COLO829 (cell line): ENCODE results near the gene SERPINE2.

ENCODE experiments used
- DNase-seq: peaks from one replicate; pipeline ENCODE4 v3.0.0; 2012; ENCODE audit warnings: low spot score

Gene SERPINE2, protein sequence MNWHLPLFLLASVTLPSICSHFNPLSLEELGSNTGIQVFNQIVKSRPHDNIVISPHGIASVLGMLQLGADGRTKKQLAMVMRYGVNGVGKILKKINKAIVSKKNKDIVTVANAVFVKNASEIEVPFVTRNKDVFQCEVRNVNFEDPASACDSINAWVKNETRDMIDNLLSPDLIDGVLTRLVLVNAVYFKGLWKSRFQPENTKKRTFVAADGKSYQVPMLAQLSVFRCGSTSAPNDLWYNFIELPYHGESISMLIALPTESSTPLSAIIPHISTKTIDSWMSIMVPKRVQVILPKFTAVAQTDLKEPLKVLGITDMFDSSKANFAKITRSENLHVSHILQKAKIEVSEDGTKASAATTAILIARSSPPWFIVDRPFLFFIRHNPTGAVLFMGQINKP

DNA sequence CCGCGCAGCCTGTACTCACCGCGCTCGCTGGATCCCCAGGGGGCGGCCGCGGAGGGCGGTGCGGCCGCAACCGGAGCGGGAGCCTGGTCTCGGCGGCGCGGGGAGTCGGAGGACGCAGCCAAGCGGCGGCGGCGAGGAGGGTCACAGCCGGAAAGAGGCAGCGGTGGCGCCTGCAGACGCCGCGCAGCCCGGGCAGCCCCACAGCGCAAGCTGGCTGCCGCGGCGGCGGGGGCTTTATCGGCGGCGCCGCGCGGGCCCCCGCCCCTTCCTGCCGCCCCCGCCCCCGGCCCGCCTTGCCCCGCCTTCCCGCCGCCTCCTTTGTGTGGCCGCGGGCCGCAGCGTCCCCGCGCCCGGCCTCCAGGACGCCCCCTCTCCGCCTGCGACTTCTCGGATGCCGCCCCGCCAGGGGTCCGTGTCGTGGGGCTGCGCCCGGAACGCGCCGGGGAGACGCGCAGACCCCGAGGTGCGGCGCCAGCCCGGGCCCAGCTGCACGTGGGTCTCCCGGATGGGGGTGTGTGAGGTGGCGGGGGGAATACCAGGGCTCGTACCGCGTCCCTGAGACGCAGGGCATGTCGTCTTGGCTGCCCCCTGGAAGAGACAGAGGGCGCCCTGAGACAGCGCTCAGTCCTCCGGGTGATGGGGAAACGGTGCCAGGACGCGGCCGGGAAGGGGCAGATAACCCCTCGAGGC, at the start of gene SERPINE2:
TSS of gene SERPINE2 (minus strand) at position 207 of the 690 bp plus-strand sequence. CDS start 37,386 bp downstream, outside the sequence.
- DNase-seq, result peak; percentile 82

DNA sequence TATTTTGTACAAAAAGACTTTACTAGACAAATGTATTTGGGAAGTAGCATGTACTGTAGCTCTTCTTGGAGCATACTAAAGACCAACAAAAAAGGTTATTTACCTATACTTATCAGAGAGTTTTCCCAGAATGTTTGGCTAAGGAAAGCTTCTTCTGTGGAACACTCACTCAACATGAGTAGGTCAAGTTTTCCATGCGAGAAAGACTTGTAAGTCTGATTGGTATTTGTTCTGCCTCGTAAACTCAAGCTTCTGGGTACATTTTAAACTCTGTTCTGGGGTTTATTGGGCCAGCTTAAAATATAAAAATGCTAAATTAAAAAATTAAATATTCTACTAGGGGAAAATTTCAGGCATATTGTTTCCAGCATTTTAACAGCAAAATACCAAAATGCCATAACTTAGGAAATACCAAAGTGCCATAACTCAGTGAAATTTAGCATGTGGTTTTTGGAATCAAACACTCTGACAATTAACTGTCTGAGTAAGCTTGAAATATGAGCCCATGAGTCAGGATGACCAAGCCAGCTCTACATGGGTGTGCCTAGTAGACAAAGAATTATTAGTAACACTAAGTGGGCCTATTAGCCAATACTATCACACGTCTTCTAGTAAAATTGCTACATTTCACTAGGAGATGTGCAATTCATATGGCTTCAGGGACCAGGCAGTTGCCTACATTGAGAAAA, 47.3 kb upstream of the SERPINE2 start:
- peak; percentile 90 for DNase-seq

DNA sequence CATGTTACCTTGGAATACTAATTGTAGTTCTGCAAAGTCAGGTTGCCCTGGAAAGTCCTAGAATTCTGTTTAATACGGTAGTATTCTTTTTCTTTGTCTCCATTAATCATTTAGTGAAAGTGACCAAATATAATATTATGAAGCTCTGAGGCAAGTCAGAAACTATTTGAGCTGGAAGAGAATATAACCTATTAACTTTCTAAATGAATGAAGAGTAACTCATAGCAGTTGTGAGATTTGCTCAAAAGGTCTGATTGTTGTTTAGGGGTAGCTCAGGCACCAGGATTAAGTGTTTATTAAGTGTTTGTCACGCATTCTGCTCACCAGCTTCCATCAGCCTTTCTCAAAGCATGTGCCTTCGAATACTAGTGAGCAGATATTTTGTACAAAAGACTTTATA, 46.7 kb upstream of the SERPINE2 start:
- no peak for DNase-seq

DNA sequence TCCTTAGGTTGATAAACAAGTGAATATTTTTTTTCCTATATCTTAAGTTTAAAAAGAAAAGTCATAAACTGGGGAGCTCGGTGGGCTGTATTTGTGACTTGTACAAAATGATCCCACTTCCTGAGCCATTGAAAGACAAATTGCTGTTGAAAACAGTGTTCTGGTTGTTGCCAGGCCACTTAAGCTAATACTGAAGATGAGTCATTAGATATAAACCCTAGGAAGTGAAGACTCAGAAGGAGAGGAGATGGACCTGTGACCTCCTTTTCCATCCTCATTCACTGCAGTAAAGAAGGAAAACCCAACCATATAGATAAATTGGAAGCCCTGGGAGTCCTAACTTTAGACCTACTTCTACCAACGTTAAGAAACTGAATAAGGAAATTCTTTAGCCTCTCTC, 46.2 kb upstream of the SERPINE2 start:
- DNase-seq, result peak; percentile 93

DNA sequence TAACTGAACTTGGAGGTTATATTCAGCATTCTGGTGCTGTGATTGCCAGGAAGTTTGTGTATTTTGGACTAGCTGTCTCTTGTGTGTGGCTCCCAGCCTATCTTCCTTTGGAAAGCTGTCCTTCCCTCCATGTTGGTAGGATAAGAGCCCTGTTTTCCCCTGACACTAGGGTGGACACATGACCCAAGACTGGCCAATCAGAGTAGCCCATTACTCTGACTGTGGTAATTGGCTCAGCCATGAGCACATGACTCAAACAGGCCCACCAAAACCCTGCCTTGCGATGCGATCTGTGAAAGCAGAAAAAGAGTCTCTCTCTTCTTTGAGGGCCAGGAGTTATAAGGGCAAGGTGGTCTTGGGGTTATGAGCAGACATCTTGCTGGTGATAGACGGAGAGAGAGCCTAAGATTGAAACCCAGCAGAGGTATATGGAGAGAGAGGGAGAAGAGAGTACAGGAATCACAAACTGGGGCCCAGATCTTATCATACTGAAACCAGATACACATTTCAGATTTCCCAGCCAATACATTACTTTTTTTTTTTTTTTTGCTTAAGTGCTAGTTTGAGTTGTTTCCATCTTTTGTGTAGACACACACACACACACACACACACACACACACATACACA, 45.3 kb upstream of the SERPINE2 start:
- DNase-seq, result no peak

DNA sequence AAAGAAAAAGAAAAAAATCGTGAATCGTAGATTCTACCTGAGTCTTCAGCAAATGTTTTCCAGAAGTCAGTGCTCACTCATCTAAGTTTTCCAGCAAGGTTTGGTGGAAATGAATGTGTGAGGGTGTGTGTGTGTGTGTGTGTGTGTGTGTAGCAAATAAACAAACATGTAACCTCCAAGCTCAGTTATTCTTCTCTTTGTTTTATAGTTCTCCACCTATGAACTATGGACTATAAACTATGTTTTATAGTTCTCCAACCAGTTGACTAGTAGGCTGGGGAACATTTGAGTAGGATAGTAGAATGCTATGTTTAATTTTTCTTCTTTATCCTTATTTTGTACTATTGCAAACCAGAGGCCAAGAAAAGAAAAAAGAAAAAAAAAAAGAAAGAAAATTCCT, 44.6 kb upstream of the SERPINE2 start:
- no peak for DNase-seq

DNA sequence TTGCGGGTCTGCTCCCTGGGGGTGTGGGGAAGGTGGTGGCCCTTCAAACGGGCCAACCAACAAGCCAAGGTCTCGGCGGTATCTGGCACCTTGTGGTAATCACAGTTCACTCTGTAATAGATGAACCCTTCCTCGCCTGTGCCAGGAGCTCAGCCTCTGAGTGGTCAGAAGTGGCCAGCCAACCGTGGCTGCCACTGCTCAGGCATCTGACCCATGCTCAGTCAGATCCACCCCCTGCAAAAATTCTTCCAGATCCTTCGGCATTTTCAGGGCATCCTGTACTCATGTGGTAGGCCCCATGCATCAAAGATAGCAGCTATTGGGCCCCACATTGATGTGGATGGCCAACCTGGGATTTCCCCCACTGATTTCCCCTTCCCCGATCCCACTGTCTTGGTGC, 39.6 kb upstream of the SERPINE2 start:
- DNase-seq, result no peak

DNA sequence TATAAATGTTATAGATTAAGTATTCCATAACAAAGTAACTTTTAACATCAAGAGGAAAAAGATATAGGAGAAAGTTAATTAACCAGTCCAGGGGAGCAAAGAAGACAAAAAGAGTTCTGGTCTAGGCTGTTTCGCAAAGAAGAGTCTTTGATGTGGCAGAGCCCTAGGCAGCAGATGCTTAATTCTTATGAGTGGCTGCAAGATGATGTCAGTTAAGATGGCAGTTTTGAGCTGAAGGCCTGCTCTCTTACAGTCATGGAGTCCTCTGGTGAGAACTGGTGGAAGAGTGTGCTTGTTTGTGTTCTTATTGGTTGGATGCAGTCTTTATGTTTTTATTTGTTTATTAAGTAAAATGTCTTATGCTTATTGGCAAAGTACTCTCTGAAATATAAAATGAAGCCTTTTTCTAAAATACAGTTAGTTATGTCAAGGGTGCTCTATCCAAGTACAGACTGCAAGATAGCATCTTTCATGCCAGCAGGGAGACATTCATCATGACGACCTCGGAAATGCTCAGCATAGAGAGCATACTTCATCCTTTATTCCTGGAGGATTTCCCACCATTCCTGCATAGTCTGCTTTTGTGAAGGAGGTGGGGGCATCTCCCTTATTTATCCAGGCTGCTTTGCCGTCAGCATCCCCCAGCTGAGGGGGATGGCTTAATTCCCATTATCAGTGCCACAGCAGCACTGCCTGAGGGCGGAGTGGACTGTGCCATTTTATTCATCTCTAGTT, 38.9 kb upstream of the SERPINE2 start:
- no peak for DNase-seq

DNA sequence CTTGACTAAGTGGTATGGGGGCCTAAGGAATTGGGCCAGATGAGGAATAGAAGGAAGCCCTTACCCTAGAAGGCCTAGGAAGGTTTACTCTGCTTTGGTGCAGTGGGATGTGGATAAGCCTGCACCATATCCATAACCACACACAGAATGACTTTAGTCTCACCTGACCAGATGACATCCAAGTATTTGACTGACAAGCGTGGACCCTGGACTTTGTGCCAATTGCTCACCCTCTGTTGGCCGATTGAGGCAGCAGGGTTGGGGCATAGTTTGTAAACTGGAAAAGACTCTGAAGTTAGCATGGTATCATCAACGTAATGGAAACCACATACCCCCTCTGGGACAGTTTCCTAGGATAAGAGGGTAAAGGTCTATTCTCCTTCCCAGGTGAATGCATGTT, 36.5 kb upstream of the SERPINE2 start:
- no peak for DNase-seq

DNA sequence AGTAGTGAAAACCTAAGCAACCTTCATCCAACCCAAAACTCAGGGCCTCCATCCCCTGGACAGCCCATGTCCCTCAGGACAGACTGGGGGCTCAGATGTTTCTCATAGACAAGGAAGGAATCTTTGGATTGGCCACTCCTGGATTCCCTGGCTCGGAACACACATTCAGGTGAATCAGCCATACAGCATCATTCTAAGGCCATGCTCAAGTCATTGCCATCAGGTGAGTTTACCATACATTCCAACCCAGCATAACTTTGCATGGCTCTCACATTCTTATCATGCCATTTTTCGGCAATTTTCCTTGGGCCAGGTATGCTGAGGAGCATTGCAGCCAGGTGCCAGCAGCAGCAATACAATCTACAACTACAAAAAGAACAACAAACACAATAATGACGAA, 34.6 kb upstream of the SERPINE2 start:
- DNase-seq, result no peak

DNA sequence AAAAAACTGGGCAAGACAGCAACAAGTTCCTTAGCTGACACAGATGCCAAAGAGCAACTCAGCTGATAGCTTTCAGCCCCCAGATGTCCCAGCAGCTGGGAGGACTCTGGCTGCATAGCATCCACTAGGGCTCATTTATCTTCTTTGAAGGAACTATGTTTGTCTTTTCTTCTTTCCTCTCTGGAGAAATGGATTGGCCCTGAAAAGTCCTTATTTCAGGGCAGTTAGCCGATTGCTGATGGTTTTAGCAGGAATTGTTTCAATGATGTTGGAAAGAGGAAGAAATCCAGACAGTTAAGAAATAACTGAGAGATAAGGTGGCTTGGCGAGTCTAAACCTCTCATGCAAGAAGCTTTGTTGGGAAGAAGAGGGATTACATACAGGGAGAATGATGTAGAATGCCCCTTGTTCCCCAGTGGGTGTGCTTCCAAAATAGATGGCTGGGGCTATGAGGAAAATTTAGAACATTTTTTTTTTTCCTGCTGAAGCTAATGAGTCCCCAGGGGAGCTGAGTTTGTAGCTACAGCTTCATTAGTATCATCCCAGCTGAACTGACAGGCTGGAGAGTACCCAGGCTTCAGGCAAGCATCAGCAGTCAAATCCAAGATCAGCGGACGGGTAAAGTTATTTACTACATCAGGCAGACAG, 33.6 kb upstream of the SERPINE2 start:
- DNase-seq, result no peak

DNA sequence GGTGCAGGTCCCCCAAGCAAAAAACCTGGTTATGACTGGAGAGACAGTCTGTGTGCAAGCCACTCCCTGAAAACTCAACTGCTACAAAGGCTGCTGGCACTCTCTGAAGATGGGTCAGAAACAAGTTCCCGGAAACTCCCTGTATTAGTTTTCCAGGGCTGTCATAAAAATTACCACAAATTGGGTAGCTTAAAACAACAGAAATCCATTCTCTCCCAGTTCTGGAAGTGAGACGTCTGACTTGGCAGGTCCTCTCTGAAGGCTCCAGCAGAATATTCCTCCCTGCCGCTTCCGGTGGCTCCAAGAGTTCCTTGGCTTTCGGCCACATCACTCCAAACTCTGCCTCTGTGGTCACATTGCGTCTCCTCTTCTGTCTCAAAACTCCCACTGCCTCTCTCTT, 30.1 kb upstream of the SERPINE2 start:
- no peak for DNase-seq

DNA sequence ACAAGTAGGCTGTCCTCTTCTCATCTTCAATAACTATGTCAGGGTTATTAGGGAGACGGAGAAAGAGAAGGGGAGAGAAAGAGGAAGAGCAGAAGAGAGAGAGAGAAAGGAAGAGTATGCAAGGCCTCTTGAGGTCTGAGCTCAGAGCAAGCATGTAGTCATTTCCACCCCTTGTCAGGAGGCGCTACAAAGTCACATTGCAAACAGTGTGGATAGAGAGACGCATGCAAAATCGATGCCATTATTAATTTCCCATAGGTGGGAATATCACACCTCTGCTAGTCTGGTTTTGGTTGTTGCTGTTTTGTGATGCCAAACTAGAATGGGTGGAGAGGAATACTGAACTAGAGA, 24.2 kb upstream of the SERPINE2 start:
- DNase-seq, result no peak

DNA sequence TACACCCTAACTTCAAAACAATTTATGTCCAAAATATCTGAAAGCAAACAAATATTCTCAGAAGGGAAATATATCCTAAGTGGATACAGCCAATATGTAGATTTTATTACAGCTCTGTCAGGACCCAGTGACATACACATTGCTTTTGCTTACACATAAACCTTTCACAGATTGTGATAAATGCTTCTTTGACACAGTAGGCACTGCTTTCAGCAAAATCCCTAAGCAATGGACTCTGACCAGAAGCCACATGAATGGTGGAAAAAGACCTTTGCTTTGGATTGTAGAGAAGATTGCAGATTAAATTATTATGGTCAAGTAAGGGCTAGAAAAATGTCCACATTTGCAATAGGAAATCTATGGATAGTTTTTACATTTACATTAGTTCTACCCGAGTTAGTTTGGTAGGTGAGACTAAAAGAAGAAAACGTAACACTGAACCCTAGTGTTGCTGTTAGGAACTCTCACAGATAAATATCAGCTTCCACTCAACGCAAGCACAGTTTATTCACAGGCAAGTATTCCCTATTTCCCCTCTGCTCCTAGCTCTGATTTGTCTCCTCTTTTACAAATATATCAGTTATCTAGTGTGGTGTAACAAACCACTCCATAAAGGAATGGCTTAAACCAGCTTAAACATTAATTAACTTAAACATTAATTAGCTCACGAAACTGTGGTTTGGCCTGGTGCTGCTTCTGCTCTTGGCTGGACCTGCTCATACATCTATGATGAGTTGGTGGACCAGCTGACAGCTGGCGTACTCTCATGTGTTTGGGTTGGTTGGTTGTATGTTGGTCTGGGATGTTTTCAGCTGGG, 23.6 kb upstream of the SERPINE2 start:
- DNase-seq, result no peak

DNA sequence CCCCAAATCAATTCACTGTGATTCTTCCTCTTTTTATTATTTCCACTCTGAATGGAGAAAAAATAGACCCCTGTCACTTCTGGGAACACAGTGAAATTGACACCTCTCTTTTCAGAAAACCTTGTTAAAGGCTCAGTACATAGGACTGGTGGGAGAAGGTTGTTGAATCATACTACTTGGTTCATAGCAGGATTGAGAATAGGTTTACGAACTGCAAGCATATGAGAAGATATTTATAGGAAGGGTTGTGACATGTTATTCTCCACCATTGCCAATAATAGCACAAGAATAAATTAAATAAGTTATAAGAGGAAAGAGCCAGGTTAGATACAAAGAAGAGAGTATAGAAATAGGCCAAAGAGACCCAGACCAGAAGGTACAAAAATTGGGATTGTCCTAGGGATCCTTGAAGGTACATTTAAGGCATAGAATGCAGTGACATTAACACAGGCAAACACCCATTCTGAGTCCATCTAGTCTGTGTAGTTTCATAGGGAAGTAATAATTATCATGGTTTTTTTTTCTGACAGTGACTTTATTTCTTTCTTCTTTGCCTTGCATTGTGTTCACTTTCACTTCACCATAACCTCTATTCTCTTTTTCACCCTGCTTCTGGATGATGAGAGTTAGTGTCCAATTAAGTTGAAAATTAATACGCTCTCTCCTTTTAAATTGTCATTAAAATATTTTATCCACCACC, 21.8 kb upstream of the SERPINE2 start:
- no peak for DNase-seq

DNA sequence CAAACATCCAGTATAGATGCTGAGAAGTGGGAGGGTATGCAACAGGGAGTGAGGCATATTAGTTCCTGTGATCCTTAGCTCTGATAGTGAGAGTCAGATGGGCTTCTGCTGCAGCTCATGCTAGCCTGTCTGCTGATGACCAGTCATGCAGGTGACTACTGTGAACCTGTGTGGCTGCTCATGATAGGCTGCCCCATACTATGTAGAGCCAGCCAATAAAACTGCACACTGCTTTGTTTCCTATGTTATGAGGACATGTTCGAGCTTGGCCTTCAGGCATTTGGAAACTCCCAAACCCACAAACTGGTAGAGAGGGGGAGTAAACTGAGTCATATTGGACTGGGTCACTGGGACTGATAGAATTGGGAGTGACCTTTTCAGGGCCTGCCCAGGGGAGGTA, 20.1 kb upstream of the SERPINE2 start:
- no peak for DNase-seq

DNA sequence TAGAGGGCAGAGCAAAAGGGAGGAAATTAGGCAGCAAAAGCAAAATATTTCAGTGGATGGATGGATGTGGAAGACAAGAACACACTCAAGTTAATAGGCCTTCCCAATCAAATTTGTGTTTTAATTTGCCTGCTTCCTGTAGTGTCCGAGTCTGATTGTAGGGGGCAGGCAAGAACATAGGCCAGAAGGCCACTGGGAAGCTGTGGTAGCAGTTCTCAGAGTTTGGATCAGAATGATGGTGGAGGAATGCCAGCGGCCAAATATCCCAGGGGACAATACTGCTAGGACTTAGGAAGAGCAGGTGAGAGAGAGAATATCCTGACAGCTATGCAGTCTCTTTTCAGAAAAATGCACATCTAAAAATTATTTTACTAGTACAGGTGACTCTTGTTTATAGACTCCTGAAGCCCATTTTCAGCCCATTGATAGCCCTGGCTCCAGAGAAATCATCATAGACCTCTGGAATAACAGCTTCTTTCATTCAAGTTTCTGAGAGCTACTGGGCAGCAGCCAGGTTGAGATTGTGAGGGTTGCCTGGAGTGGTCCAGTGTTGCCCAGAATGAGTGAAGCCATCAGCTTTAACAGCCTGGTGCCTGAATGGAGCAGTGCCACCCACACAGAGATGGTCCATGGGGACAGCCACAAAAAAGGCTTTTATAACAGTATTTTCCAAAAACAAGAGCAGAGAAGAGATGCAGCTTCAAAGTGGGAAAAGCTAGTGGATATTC, 19.1 kb upstream of the SERPINE2 start:
- no peak for DNase-seq

DNA sequence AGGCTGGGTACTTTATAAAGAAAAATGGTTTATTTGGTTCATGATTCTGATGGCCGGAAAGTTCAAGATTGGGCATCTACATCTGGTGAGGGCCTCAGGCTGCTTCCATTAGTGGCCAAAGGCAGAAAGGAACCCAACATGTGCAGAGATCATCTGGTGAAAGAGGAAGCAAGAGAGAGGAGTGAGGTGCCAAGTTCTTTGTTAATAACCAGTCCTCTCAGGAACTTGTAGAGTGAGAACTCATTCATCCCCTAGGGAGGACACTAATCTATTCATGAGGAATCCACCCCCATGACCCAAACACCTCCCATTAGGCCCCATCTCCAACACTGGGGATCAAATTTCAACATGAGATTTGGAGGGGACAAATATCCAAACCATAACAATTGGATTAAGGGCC, 17.8 kb upstream of the SERPINE2 start:
- no peak for DNase-seq

DNA sequence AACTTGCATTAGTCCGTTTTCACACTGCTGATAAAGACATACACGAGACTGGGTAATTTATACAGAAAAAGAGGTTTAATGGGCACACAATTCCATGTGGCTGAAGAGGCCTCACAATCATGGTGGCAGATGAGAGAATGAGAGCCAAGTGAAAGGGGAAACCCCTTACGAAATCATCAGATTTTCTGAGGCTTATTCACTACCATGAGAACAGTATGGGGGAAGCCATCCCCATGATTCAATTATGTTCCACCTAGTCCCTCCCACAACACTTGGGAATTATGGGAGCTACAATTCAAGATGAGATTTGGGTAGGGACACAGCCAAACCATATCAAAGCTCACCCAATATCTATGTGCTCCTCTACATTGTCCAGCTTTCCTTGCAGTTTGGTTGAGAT, 16.0 kb upstream of the SERPINE2 start:
- no peak for DNase-seq
